DOHH2 (cell line): ENCODE measurements around the gene ZSCAN30.

Experiments used
- H3F3A ChIP-seq: fragments of 200-600 bp; sonication (generic), shearing (Covaris generic); 2 replicates; pipeline ENCODE4 v1.6.0; 2016; ENCODE audit warnings: antibody characterized with exemption, mild to moderate bottlenecking; ENCODE audit not compliant: control insufficient read depth, insufficient read depth
- H3K27ac ChIP-seq: fragments of 200-600 bp; sonication (generic); 2 replicates; pipeline ENCODE4 v1.5.1; 2014; ENCODE audit warnings: low read depth, mild to moderate bottlenecking, low read length, moderate library complexity
- H3K27me3 ChIP-seq: fragments of 200-600 bp; sonication (generic); 2 replicates; pipeline ENCODE4 v1.6.1; 2014; ENCODE audit warnings: mild to moderate bottlenecking, low read length, mixed read lengths; ENCODE audit not compliant: control insufficient read depth
- H3K36me3 ChIP-seq: fragments of 200-600 bp; sonication (generic); 2 replicates; pipeline ENCODE4 v1.6.1; 2014; ENCODE audit warnings: mild to moderate bottlenecking, low read length, moderate library complexity, mixed read lengths; ENCODE audit not compliant: control insufficient read depth
- H3K4me1 ChIP-seq: fragments of 200-600 bp; sonication (generic); 2 replicates; pipeline ENCODE4 v1.6.1; 2014; ENCODE audit warnings: mild to moderate bottlenecking, low read length, mixed read lengths; ENCODE audit not compliant: control insufficient read depth
- H3K4me2 ChIP-seq: fragments of 200-600 bp; sonication (generic); 2 replicates; pipeline ENCODE4 v1.6.0; 2014; ENCODE audit warnings: mild to moderate bottlenecking, low read length, moderate library complexity
- H3K4me3 ChIP-seq: fragments of 200-600 bp; sonication (generic); 2 replicates; pipeline ENCODE4 v1.5.1; 2014; ENCODE audit warnings: mild to moderate bottlenecking, low read length, mixed read lengths
- H3K79me2 ChIP-seq: fragments of 200-600 bp; sonication (generic); 2 replicates; pipeline ENCODE4 v1.6.1; 2014; ENCODE audit warnings: mild to moderate bottlenecking, low read length, mixed read lengths; ENCODE audit not compliant: control insufficient read depth
- H3K9me2 ChIP-seq: fragments of 200-600 bp; sonication (generic); replicated peaks from 2 replicates; pipeline ENCODE4 v1.6.1; 2014; ENCODE audit warnings: mild to moderate bottlenecking, low read length, mixed read lengths; ENCODE audit not compliant: control insufficient read depth
- H3K9me3 ChIP-seq: fragments of 200-600 bp; sonication (generic); 2 replicates; pipeline ENCODE4 v1.6.1; 2014; ENCODE audit warnings: antibody characterized with exemption, low read length, mixed read lengths; ENCODE audit not compliant: control insufficient read depth, insufficient read depth
- H4K20me1 ChIP-seq: fragments of 200-600 bp; sonication (generic); 2 replicates; pipeline ENCODE4 v1.6.0; 2014; ENCODE audit warnings: low read depth, mild to moderate bottlenecking, antibody characterized with exemption, low read length, moderate library complexity; ENCODE audit not compliant: control insufficient read depth, insufficient read depth
- EZH2phosphoT487 ChIP-seq: fragments of 200-600 bp; sonication (generic); IDR thresholded peaks from 2 replicates; pipeline ENCODE4 v1.6.1; 2017; ENCODE audit warnings: borderline replicate concordance, mild to moderate bottlenecking, antibody characterized with exemption, low read length, moderate library complexity, mixed read lengths
- TF ChIP-seq, protein P1 (sequence below): fragments of 200-600 bp; sonication (generic); IDR thresholded peaks from one replicate; pipeline ENCODE4 v1.5.1; 2014; ENCODE audit warnings: antibody characterized with exemption, mild to moderate bottlenecking, low read depth, low read length; ENCODE audit not compliant: poor library complexity, severe bottlenecking

ZSCAN30 gene

DNA sequence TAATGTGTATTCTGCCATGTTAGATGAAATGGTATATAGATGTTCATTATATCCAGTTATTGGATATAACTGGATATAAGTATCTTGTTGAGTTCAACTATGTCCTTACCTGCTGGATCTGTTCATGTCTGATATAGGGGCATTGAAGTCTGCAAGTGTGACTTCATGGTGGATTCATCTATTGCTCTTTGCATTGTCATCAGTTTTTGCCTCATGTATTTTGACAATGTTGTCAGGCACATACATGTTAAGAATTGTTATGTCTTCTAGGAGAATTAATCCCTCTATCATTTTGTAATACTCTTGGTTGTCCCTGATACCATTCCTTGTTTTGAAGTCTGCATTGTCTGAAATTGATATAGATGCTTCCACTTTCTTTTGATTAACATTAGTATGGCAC, 38.8 kb upstream of the ZSCAN30 start:
- peaks cover 20% of the 10 kb centered on the region for H3K36me3 ChIP-seq
- no peaks in the 10 kb centered on the region for H3K9me2 ChIP-seq
- no peaks in the 10 kb centered on the region for H3K9me3 ChIP-seq
- H3K4me1 ChIP-seq: no peaks in the 10 kb centered on the region
- no peak overlapping the region for H3K27ac ChIP-seq
- no peak for TF ChIP-seq EZH2phosphoT487
- TF ChIP-seq, protein P1, sequence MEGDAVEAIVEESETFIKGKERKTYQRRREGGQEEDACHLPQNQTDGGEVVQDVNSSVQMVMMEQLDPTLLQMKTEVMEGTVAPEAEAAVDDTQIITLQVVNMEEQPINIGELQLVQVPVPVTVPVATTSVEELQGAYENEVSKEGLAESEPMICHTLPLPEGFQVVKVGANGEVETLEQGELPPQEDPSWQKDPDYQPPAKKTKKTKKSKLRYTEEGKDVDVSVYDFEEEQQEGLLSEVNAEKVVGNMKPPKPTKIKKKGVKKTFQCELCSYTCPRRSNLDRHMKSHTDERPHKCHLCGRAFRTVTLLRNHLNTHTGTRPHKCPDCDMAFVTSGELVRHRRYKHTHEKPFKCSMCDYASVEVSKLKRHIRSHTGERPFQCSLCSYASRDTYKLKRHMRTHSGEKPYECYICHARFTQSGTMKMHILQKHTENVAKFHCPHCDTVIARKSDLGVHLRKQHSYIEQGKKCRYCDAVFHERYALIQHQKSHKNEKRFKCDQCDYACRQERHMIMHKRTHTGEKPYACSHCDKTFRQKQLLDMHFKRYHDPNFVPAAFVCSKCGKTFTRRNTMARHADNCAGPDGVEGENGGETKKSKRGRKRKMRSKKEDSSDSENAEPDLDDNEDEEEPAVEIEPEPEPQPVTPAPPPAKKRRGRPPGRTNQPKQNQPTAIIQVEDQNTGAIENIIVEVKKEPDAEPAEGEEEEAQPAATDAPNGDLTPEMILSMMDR: no peak
- 0 out of 2 replicates have a peak, but pooled peaks cover 3% of the 10 kb centered on the region for H3F3A ChIP-seq
- no peaks in the 10 kb centered on the region for H4K20me1 ChIP-seq
- H3K27me3 ChIP-seq: no peaks in the 10 kb centered on the region
- H3K4me3 ChIP-seq: no peak overlapping the region
- H3K4me2 ChIP-seq: no peak overlapping the region
- H3K79me2 ChIP-seq: no peaks in the 10 kb centered on the region

DNA sequence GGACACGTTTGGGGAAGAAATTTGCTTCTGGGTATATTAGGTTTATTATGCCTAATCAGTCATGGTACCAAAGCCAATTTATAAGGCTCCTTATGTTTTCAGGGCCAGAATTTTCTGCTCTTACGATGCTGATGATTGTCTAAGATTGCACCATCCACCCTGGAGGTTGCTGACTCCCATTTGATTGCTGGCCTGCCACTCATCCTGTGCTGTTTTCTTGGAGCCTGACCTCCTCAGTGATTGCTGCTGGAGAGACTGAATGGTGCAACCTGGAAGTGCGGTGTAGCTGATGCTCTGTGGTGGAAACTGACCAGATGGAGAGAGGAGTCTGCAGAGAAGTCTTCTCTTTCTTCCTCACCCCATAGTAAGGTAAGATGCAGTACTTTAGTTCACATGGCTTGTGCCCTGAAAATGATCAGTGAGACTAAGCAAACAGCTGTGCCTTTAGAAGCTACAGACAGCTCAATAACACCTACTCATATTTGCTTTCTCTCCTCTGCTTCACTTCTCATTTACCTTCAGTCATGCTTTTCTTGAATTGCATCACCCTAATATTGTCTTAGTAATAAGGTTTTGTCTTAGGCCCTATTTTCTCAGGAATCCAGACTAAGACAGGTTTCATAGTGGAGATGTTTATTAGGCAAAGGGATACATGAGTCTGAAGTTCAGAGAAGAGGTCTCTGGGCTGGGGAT, 36.8 kb upstream of the ZSCAN30 start:
- no peaks in the 10 kb centered on the region for H3K9me2 ChIP-seq
- no peaks in the 10 kb centered on the region for H4K20me1 ChIP-seq
- TF ChIP-seq EZH2phosphoT487: no peak
- TF ChIP-seq, protein P1: no peak
- H3K27me3 ChIP-seq: no peaks in the 10 kb centered on the region
- H3F3A ChIP-seq: no peaks in the 10 kb centered on the region
- no peaks in the 10 kb centered on the region for H3K79me2 ChIP-seq
- no peak overlapping the region for H3K27ac ChIP-seq
- no peak overlapping the region for H3K4me3 ChIP-seq
- H3K4me2 ChIP-seq: no peak overlapping the region
- H3K36me3 ChIP-seq: no peaks in the 10 kb centered on the region; the same call in 1 of the 2 replicates
- H3K9me3 ChIP-seq: no peaks in the 10 kb centered on the region
- no peaks in the 10 kb centered on the region for H3K4me1 ChIP-seq

DNA sequence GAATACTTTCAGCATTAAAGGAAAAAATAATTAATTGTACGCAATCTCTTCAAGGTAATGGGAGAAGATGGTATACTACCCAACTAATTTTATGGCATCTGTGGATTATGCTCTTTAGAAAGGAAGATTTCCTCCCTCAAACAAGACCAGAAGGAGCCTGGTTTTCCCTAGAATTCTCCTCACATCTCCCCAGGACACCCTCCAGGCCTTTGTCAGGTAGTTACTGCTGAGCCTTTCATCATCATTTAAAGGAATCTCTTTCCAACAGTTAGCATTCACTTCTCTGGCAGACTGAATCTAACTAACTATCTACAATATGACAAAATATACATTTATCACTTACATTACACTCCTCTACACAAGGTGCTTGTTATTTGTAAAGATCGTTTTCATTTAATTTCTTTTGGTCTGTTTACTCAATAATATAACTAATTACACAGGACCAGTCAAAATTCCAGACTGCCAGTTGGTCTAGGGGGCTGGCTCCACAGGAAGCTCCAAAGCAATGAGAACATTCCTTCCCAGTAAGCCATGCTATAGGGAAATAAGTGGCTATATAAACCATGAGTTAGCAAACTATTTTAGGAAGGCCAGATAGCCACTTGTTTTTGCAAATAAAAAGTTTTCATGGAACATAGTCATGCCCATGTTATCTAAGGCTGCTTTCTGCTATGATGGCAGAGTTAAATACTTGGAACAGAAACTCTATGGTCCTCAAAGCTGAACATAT, 35.1 kb upstream of the ZSCAN30 start:
- Histone ChIP-seq H3K36me3 (no peaks in the 10 kb centered on the region), H3F3A (no peaks in the 10 kb centered on the region), H3K9me3 (no peaks in the 10 kb centered on the region), H4K20me1 (no peaks in the 10 kb centered on the region), H3K27me3 (no peaks in the 10 kb centered on the region), H3K4me3 (no peak overlapping the region), H3K9me2 (no peaks in the 10 kb centered on the region), H3K79me2 (no peaks in the 10 kb centered on the region), H3K4me1 (no peaks in the 10 kb centered on the region), H3K4me2 (no peak overlapping the region), H3K27ac (no peak overlapping the region)
- TF ChIP-seq, protein P1: no peak
- TF ChIP-seq EZH2phosphoT487: no peak
